Hair follicle dermal papilla cell (primary cell): Measurements from ENCODE around the gene CDC37. TPM values are rescaled to one million over a fixed set of nuclear protein-coding genes. Genes with fewer than 3 reads are reported as not detected.

Experiments
- total RNA-seq: library from RNA; depleted of rRNA; stranded (reverse); fragments of >200 nt; gene quantifications from 2 replicates; pipeline ENCODE4 v1.2.3, GENCODE V29; 2012

CDC37 gene
- total RNA-seq = 114 and 132 TPM in 2 replicates

DNA sequence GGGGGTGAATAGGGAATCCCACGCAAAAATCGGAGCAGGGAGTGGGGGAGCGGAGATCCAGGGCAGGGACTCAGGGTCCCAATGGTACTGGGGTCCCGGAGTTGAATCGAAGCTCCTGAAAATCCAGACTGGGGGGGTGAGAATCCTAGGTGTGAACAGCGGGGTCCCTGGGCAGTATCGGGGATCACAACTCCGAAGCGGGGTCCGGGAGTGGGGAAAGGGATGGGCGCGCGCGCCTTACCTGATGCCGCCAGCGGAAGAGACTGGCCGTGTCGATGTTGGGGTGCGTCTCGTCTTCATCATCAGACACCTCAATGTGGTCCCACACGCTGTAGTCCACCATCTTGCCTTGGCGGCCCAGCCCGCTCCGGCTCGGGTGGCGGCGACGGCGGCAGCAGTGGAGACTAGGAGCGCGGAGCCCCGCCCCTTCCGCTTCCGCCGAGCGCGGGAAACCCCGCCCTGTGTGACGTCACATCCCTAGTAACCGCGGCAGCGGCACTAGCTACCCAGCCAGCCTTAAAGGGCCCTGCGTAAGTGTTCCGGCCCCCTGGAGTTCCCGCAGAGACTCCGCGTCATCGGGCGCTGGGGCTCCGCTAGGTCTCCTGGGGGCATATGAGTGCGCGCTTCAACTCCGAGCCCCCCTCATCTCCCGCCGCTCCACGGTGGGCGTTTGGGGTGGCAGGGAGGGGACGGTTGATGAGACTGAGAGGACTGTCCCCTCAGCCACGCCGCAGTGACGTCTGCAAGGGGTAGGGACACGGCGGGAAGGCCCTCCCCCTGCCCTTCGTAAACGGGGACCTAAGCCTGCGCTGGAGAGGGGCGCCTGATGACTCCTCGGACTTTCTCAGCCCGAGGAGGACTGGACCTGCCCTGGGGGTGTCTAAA lies at the start of gene CDC37:
CDC37 (minus strand) TSS at position 406 of the 885 bp plus-strand sequence; CDS start at position 343, 63 bp downstream.

DNA sequence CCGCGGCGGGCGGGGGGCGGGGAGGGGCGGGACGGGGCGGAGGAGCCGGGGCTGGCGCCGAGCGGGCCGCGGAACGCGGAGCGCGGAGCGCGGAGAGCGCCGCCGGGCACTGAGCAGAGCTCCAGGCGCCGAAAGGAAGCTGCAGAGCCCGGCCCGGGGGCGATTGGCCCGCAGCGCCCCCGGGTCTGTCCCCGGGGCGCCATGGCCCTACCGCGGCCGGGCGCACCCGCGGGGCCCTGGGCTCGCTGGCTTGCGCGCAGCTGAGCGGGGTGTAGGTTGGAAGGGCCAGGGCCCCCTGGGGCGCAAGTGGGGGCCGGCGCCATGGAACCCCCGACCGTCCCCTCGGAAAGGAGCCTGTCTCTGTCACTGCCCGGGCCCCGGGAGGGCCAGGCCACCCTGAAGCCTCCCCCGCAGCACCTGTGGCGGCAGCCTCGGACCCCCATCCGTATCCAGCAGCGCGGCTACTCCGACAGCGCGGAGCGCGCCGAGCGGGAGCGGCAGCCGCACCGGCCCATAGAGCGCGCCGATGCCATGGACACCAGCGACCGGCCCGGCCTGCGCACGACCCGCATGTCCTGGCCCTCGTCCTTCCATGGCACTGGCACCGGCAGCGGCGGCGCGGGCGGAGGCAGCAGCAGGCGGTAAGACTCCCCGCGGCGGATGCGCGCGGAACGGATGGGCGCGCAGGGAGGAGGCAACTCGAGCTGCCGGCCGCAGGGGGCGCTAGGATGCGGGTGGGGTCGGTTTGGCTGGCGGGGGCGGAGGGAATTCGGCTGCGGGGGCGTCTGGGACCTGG lies 17.3 kb upstream of the CDC37 start, which contains the start of gene PDE4A:
PDE4A (plus strand) TSS at position 95 of the 796 bp plus-strand sequence; CDS start at position 322, 227 bp downstream.

DNA sequence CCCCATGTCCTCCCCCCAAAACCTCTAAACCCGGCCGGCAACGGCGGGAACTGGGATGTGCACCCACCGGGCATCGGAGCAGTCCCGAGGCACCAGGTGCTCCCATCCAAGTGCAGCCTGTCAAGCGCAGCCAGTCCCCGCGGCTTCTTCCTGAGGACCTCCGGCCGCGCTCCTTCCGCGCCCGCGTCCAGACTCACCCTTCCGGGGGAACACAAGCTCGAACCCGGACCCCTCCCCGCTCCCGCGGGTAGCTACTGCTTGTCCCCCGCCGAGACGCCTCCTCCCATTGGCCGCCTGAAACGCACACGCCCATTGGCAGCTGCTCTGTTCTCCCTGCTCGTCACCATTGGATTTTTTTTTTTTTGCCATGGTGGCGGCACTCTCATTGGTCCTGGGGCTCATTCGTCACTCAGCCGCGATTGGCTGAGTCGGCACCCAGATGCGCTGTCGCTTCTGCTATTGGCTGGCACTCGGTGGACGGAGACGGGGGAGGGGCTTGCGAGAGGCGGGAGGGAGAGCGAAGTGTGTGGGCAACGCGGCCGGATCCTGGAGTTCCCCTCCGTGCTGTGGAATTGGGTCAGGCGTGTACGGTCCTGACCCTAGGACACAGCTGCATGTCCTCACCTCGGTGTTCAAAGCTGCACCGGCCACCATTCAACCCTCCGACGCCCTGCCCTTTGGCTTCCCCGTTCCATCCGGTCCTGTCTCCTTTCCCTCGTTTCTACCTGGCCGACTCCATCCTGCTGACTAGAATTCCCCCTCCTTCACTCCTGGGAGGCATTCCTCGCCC lies 22.8 kb downstream of the CDC37 start, which contains the start of gene TYK2:
TYK2 (minus strand) TSS at position 260 of the 790 bp plus-strand sequence. CDS start 2,166 bp downstream, outside the sequence.

Other genes starting within 250 kb of the CDC37 start
- 28.9 and 36.7 TPM in 2 replicates for gene DNMT1, start 208.6 kb downstream of the CDC37 start, total RNA-seq
- gene S1PR2, start 172.2 kb downstream of the CDC37 start, total RNA-seq = 32.9 and 33.5 TPM in 2 replicates
- 45.6 and 59.9 TPM in 2 replicates for gene MRPL4, start 151.3 kb downstream of the CDC37 start, total RNA-seq
- gene ICAM1, start 132.4 kb downstream of the CDC37 start, total RNA-seq = 9.2 and 25.2 TPM in 2 replicates
- 0.24 and 0.32 TPM in 2 replicates for gene ICAM4, start 116.6 kb downstream of the CDC37 start, total RNA-seq
- 1.5 TPM in 1 of 2 replicates, not detected in the other for gene ICAM5, start 113.6 kb downstream of the CDC37 start, total RNA-seq
- gene ZGLP1, start 93.7 kb downstream of the CDC37 start, total RNA-seq = 0.81 and 1.8 TPM in 2 replicates
- 14.1 and 16.0 TPM in 2 replicates for gene FDX2, start 87.5 kb downstream of the CDC37 start, total RNA-seq
- gene RAVER1, start 70.0 kb downstream of the CDC37 start, total RNA-seq = 12.0 and 14.6 TPM in 2 replicates
- 1.3 and 2.6 TPM in 2 replicates for gene ICAM3, start 63.9 kb downstream of the CDC37 start, total RNA-seq
- 50.0 and 77.2 TPM in 2 replicates for gene TYK2, start 23.0 kb downstream of the CDC37 start, total RNA-seq
- 7.4 and 8.6 TPM in 2 replicates for gene PDE4A, start 17.0 kb upstream of the CDC37 start, total RNA-seq
- gene KEAP1, start 99.8 kb upstream of the CDC37 start, total RNA-seq = 68.0 and 79.0 TPM in 2 replicates
- gene S1PR5, start 113.9 kb upstream of the CDC37 start, total RNA-seq = not detected in 2 replicates
- gene ATG4D, start 140.4 kb upstream of the CDC37 start, total RNA-seq = 12.6 and 13.3 TPM in 2 replicates
- 5.8 and 7.9 TPM in 2 replicates for gene KRI1, start 162.5 kb upstream of the CDC37 start, total RNA-seq
- gene CDKN2D, start 165.4 kb upstream of the CDC37 start, total RNA-seq = 3.4 and 5.1 TPM in 2 replicates
- not detected in 2 replicates for gene AP1M2, start 183.8 kb upstream of the CDC37 start, total RNA-seq
- gene SLC44A2, start 222.0 kb upstream of the CDC37 start, total RNA-seq = 43.8 and 46.9 TPM in 2 replicates